ENCODE results near the gene KRT80. TPM values are rescaled to one million over a fixed set of nuclear protein-coding genes. Genes with fewer than 3 reads are reported as not detected.
A peak's percentile ranks its signal among the peaks of the same experiment; 100 is the strongest.

Gene KRT80
- total RNA-seq, 2 donors from 2014 or later: 0.07 to 0.09 TPM

DNA sequence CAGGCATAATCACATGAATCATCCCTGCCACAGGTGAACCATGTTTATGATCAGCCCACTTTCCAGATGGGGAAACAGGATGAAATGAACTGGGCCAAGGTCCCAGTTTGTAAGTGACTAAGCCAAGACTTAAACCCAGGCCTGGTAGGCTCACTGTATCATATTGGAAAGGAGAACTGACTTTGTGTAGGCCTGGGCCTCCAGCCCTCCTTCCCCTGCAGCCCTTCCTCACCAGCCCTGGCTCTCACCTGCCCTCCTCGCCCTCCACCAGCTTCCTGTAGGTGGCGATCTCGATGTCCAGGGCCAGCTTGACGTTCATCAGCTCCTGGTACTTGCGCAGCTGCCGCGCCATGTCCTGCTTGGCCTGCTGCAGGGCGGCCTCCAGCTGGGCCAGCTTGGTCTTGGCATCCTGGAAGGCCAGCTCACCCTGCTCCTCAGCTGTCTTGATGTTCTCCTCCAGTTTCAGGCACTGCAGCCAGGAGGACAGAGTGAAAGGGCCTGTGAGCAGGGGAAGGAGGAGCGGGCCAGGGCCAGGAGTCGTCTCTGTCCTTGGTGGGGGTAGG lies 19.8 kb downstream of the KRT80 start:
- Histone ChIP-seq H3K27ac (ENCODE audit: low read depth, low read length) (no peak overlapping the region), H3K9me3 (ENCODE audit: control insufficient read depth, low read length) (no peaks in the 10 kb centered on the region), H3K36me3 (ENCODE audit: control insufficient read depth, insufficient read depth, low read length) (no peaks in the 10 kb centered on the region), H3K9ac (ENCODE audit: extremely low read depth, low read length, poor library complexity, severe bottlenecking) (no peak overlapping the region), H3K4me3 (ENCODE audit: low read length) (no peak overlapping the region), H3K4me1 (ENCODE audit: control insufficient read depth, insufficient read depth, low read length) (no peaks in the 10 kb centered on the region), H3K27me3 (ENCODE audit: control insufficient read depth, insufficient read depth, low read length, poor library complexity, severe bottlenecking) (no peaks in the 10 kb centered on the region)
- TF ChIP-seq, protein P1, sequence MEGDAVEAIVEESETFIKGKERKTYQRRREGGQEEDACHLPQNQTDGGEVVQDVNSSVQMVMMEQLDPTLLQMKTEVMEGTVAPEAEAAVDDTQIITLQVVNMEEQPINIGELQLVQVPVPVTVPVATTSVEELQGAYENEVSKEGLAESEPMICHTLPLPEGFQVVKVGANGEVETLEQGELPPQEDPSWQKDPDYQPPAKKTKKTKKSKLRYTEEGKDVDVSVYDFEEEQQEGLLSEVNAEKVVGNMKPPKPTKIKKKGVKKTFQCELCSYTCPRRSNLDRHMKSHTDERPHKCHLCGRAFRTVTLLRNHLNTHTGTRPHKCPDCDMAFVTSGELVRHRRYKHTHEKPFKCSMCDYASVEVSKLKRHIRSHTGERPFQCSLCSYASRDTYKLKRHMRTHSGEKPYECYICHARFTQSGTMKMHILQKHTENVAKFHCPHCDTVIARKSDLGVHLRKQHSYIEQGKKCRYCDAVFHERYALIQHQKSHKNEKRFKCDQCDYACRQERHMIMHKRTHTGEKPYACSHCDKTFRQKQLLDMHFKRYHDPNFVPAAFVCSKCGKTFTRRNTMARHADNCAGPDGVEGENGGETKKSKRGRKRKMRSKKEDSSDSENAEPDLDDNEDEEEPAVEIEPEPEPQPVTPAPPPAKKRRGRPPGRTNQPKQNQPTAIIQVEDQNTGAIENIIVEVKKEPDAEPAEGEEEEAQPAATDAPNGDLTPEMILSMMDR (conservative IDR thresholded peaks at IDR 0.05): peak; percentile 74
- Mint-ChIP-seq H3K9me3 (no peaks in the 10 kb centered on the region), H3K4me3 (no peak overlapping the region), H3K4me1 (no peaks in the 10 kb centered on the region), H3K27ac (no peak overlapping the region), H3K36me3 (ENCODE audit: low read depth) (no peaks in the 10 kb centered on the region), H3K27me3 (ENCODE audit: insufficient read depth) (no peaks in the 10 kb centered on the region)
- WGBS, 2 experiments (ENCODE audit: insufficient coverage in 1 of 2, insufficient read length in 1 of 2): 62 to 68% methylated on average over 9 to 10 of the region's 10 CpGs
- DNase-seq: peak; percentile 96

DNA sequence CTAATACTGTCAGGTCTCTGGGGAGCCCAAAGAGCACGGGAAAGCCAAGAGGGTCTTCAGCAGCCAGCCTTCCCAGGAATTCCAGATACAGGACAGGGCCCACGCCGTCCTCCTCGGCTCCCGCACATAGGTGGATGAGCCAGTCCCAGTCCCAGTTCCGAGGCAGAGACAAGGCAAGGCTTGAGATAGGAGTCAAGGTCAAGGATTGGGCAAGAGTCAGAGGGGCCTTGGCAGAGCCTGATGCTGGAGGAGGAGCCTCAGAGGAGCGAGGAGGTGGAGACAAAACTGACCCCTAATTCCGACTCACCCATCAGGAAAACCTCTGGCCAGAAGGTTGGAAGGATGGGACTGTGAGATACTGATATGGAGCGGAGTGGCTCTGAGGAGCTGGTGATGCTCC lies 21.0 kb downstream of the KRT80 start:
- H3K27ac ChIP-seq (ENCODE audit: low read depth, low read length): no peak overlapping the region
- TF ChIP-seq, protein P1 (conservative IDR thresholded peaks at IDR 0.05): no peak
- Mint-ChIP-seq H3K9me3 (no peaks in the 10 kb centered on the region), H3K4me1 (no peaks in the 10 kb centered on the region), H3K27ac (no peak overlapping the region), H3K27me3 (ENCODE audit: insufficient read depth) (no peaks in the 10 kb centered on the region), H3K36me3 (ENCODE audit: low read depth) (no peaks in the 10 kb centered on the region), H3K4me3 (no peak overlapping the region)
- WGBS, 2 experiments (ENCODE audit: insufficient coverage in 1 of 2, insufficient read length in 1 of 2): 92% methylated on average over 9 of the region's 9 CpGs; no CpG with 5 or more reads in 1 of the 2 experiments
- no peak overlapping the region for H3K9ac ChIP-seq (ENCODE audit: extremely low read depth, low read length, poor library complexity, severe bottlenecking)
- H3K9me3 ChIP-seq (ENCODE audit: control insufficient read depth, low read length): no peaks in the 10 kb centered on the region
- no peak for DNase-seq
- H3K27me3 ChIP-seq (ENCODE audit: control insufficient read depth, insufficient read depth, low read length, poor library complexity, severe bottlenecking): no peaks in the 10 kb centered on the region
- H3K4me1 ChIP-seq (ENCODE audit: control insufficient read depth, insufficient read depth, low read length): no peaks in the 10 kb centered on the region
- no peaks in the 10 kb centered on the region for H3K36me3 ChIP-seq (ENCODE audit: control insufficient read depth, insufficient read depth, low read length)
- no peak overlapping the region for H3K4me3 ChIP-seq (ENCODE audit: low read length)

DNA sequence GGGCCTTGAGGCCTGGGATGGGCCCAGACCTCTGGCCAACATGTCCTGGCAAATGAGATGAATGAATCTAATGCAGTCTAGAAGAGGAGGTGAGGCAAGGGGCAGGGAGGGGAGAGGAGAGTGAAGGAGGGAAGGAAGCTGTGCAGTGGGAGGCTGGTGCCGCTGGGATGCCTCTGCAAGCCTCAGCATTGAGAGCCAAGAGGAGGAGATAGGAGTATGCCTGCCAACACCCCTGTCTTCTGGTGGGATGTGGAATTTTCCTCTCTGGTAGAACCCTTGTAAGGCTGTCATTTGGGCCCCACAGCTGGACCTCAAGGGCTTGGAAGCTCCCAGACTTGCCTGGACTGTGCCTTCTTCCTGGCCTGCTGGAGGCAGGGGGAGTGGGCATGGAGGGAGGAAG lies 21.9 kb downstream of the KRT80 start:
- Mint-ChIP-seq H3K4me1 (no peaks in the 10 kb centered on the region), H3K4me3 (no peak overlapping the region), H3K36me3 (ENCODE audit: low read depth) (no peaks in the 10 kb centered on the region), H3K9me3 (no peaks in the 10 kb centered on the region), H3K27ac (no peak overlapping the region), H3K27me3 (ENCODE audit: insufficient read depth) (no peaks in the 10 kb centered on the region)
- Histone ChIP-seq H3K36me3 (ENCODE audit: control insufficient read depth, insufficient read depth, low read length) (no peaks in the 10 kb centered on the region), H3K27me3 (ENCODE audit: control insufficient read depth, insufficient read depth, low read length, poor library complexity, severe bottlenecking) (no peaks in the 10 kb centered on the region), H3K9ac (ENCODE audit: extremely low read depth, low read length, poor library complexity, severe bottlenecking) (no peak overlapping the region), H3K4me1 (ENCODE audit: control insufficient read depth, insufficient read depth, low read length) (no peaks in the 10 kb centered on the region), H3K9me3 (ENCODE audit: control insufficient read depth, low read length) (no peaks in the 10 kb centered on the region), H3K4me3 (ENCODE audit: low read length) (no peak overlapping the region), H3K27ac (ENCODE audit: low read depth, low read length) (no peak overlapping the region)
- 87 to 100% methylated on average over 1 of the region's 1 CpG for WGBS, 2 experiments (ENCODE audit: insufficient coverage in 1 of 2, insufficient read length in 1 of 2)
- no peak for DNase-seq
- TF ChIP-seq, protein P1 (conservative IDR thresholded peaks at IDR 0.05): no peak

All from endodermal cell (in vitro differentiated cells).